SK-N-MC (cell line): ENCODE data around the gene BMPR1B.

ENCODE experiments used
- DNase-seq: peaks from one replicate; pipeline ENCODE4 v3.0.0-alpha.2; 2011; ENCODE audit warnings: low read depth, low spot score
- H3K27ac ChIP-seq: fragments of 200-600 bp; sonication (generic); 2 replicates; pipeline ENCODE4 v1.5.1; 2016; ENCODE audit warnings: mixed run types
- H3K36me3 ChIP-seq: fragments of 200-600 bp; sonication (generic); 2 replicates; pipeline ENCODE4 v1.6.1; 2017; ENCODE audit warnings: antibody characterized with exemption, low read length, mixed read lengths; ENCODE audit not compliant: insufficient read depth
- H3K4me3 ChIP-seq: fragments of 200-600 bp; sonication (generic); 2 replicates; pipeline ENCODE4 v1.5.1; 2016
- H3K9ac ChIP-seq: fragments of 200-600 bp; sonication (generic); 2 replicates; pipeline ENCODE4 v1.8.0; 2017; ENCODE audit warnings: mixed run types, mixed read lengths; ENCODE audit not compliant: insufficient read length
- H3K9me3 ChIP-seq: fragments of 200-600 bp; sonication (generic); 2 replicates; pipeline ENCODE4 v1.6.1; 2017; ENCODE audit warnings: low read depth, mild to moderate bottlenecking, antibody characterized with exemption, low read length, moderate library complexity, mixed read lengths
- EZH2 ChIP-seq: fragments of 200-600 bp; sonication (generic); IDR thresholded peaks from one replicate; pipeline ENCODE4 v1.6.1; 2017; ENCODE audit warnings: antibody characterized with exemption
- FOXP2 ChIP-seq: optimal IDR thresholded peaks from 2 replicates; pipeline ENCODE3; 2011; ENCODE audit warnings: mild to moderate bottlenecking, moderate library complexity; ENCODE audit not compliant: insufficient read depth; ENCODE audit errors: extremely low read length, control extremely low read depth
- POLR2AphosphoS5 ChIP-seq: IDR thresholded peaks from 2 replicates; pipeline ENCODE4 v1.6.1; 2012; ENCODE audit warnings: mild to moderate bottlenecking, low read depth, low read length, borderline replicate concordance

Gene BMPR1B

GRCh38 chr4:95086551-95086950, 328.8 kb downstream of the BMPR1B start:
- no peak for TF ChIP-seq EZH2
- no peak for TF ChIP-seq POLR2AphosphoS5
- no peaks in the 10 kb centered on the region for H3K9me3 ChIP-seq
- H3K36me3 ChIP-seq, result no peaks in the 10 kb centered on the region
- DNase-seq, result no peak
- H3K27ac ChIP-seq, result no peak overlapping the region
- no peak overlapping the region for H3K4me3 ChIP-seq
- no peak overlapping the region for H3K9ac ChIP-seq

GRCh38 chr4:95087657-95088455, 330.1 kb downstream of the BMPR1B start:
- no peak for TF ChIP-seq EZH2
- no peak for TF ChIP-seq FOXP2
- TF ChIP-seq POLR2AphosphoS5, result no peak; the same call in 1 of the 2 replicates
- no peak for DNase-seq
- Histone ChIP-seq H3K9me3 (no peaks in the 10 kb centered on the region), H3K9ac (peak overlapping the region; percentile 5), H3K36me3 (no peaks in the 10 kb centered on the region), H3K27ac (peak overlapping the region; percentile 42; the same call in 1 of the 2 replicates), H3K4me3 (no peak overlapping the region)

- TF ChIP-seq FOXP2 (no peak), EZH2 (no peak)
- no peak overlapping the region for H3K4me3 ChIP-seq
- H3K27ac ChIP-seq, result no peak overlapping the region
- DNase-seq, result no peak
- no peaks in the 10 kb centered on the region for H3K36me3 ChIP-seq
- no peak overlapping the region for H3K9ac ChIP-seq
- H3K9me3 ChIP-seq, result no peaks in the 10 kb centered on the region
Measured at GRCh38 chr4:95091272-95091671, 333.5 kb downstream of the BMPR1B start.

- TF ChIP-seq FOXP2 (no peak), EZH2 (no peak), POLR2AphosphoS5 (no peak)
- no peak overlapping the region for H3K27ac ChIP-seq
- no peaks in the 10 kb centered on the region for H3K36me3 ChIP-seq
- no peak overlapping the region for H3K4me3 ChIP-seq
- DNase-seq, result no peak
- H3K9ac ChIP-seq, result no peak overlapping the region
- H3K9me3 ChIP-seq, result no peaks in the 10 kb centered on the region
Measured at GRCh38 chr4:95092766-95093165, 335.0 kb downstream of the BMPR1B start.

- Histone ChIP-seq H3K4me3 (no peak overlapping the region), H3K27ac (no peak overlapping the region), H3K9ac (no peak overlapping the region), H3K9me3 (no peaks in the 10 kb centered on the region), H3K36me3 (no peaks in the 10 kb centered on the region)
- DNase-seq, result no peak
- TF ChIP-seq POLR2AphosphoS5, result no peak
- no peak for TF ChIP-seq EZH2
- no peak for TF ChIP-seq FOXP2
Measured at GRCh38 chr4:95093460-95093859, 335.7 kb downstream of the BMPR1B start.

- no peaks in the 10 kb centered on the region for H3K36me3 ChIP-seq
- H3K4me3 ChIP-seq, result no peak overlapping the region
- no peak for TF ChIP-seq POLR2AphosphoS5
- TF ChIP-seq EZH2, result no peak
- no peak for TF ChIP-seq FOXP2
- no peak for DNase-seq
- no peaks in the 10 kb centered on the region for H3K9me3 ChIP-seq
- no peak overlapping the region for H3K9ac ChIP-seq
- no peak overlapping the region for H3K27ac ChIP-seq
Measured at GRCh38 chr4:95093936-95094929, 336.5 kb downstream of the BMPR1B start.

GRCh38 chr4:95095348-95095974, 337.7 kb downstream of the BMPR1B start:
- DNase-seq, result peak; percentile 24

GRCh38 chr4:95102162-95102790, 344.5 kb downstream of the BMPR1B start:
- no peaks in the 10 kb centered on the region for H3K36me3 ChIP-seq
- H3K4me3 ChIP-seq, result no peak overlapping the region
- no peak overlapping the region for H3K27ac ChIP-seq
- no peaks in the 10 kb centered on the region for H3K9me3 ChIP-seq
- H3K9ac ChIP-seq, result no peak overlapping the region
- no peak for DNase-seq
- TF ChIP-seq EZH2, result no peak
- no peak for TF ChIP-seq POLR2AphosphoS5
- no peak for TF ChIP-seq FOXP2

More at GRCh38 chr4:95095348-95095974, 337.7 kb downstream of the BMPR1B start:
- H3K4me3 ChIP-seq, result no peak overlapping the region
- TF ChIP-seq POLR2AphosphoS5 (no peak), EZH2 (no peak), FOXP2 (no peak)
- no peaks in the 10 kb centered on the region for H3K9me3 ChIP-seq
- no peak overlapping the region for H3K9ac ChIP-seq
- H3K27ac ChIP-seq, result no peak overlapping the region
- no peaks in the 10 kb centered on the region for H3K36me3 ChIP-seq
